Embryonic facial prominence (tissue), 1 donor: Measurements from ENCODE around the gene CLSTN2.

ENCODE experiments used
- DNase-seq: peaks from one replicate; pipeline ENCODE4 v3.0.0-alpha.2; 2016; ENCODE audit errors: extremely low spot score

CLSTN2 gene

GRCh38 chr3:140093742-140094141 is 158.8 kb downstream of the CLSTN2 start:
- peak; percentile 47 for DNase-seq

GRCh38 chr3:140094487-140094886 is 159.5 kb downstream of the CLSTN2 start:
- no peak for DNase-seq

GRCh38 chr3:140096037-140096436 is 161.1 kb downstream of the CLSTN2 start:
- no peak for DNase-seq

- DNase-seq = no peak
Observed at GRCh38 chr3:140097874-140098635, 163.1 kb downstream of the CLSTN2 start.

- DNase-seq = no peak
Observed at GRCh38 chr3:140100479-140100878, 165.5 kb downstream of the CLSTN2 start.

GRCh38 chr3:140103166-140103565 is 168.2 kb downstream of the CLSTN2 start:
- DNase-seq = no peak

GRCh38 chr3:140103986-140104645 is 169.1 kb downstream of the CLSTN2 start:
- no peak for DNase-seq

- DNase-seq = no peak
Observed at GRCh38 chr3:140113996-140114788, 179.2 kb downstream of the CLSTN2 start.

- DNase-seq = no peak
Observed at GRCh38 chr3:140114789-140115080, 179.8 kb downstream of the CLSTN2 start.

- DNase-seq = no peak
Observed at GRCh38 chr3:140117096-140117526, 182.1 kb downstream of the CLSTN2 start.

- no peak for DNase-seq
Observed at GRCh38 chr3:140122183-140122582, 187.2 kb downstream of the CLSTN2 start.

GRCh38 chr3:140128217-140128616 is 193.2 kb downstream of the CLSTN2 start:
- DNase-seq = no peak

GRCh38 chr3:140128631-140129030 is 193.6 kb downstream of the CLSTN2 start:
- no peak for DNase-seq

- DNase-seq = no peak
Observed at GRCh38 chr3:140129768-140130284, 194.8 kb downstream of the CLSTN2 start.

GRCh38 chr3:140131895-140132294 is 196.9 kb downstream of the CLSTN2 start:
- no peak for DNase-seq

- no peak for DNase-seq
Observed at GRCh38 chr3:140134231-140134965, 199.4 kb downstream of the CLSTN2 start.

- no peak for DNase-seq
Observed at GRCh38 chr3:140135461-140135860, 200.5 kb downstream of the CLSTN2 start.

GRCh38 chr3:140143367-140144069 is 208.5 kb downstream of the CLSTN2 start:
- DNase-seq = no peak

GRCh38 chr3:140145528-140145927 is 210.5 kb downstream of the CLSTN2 start:
- DNase-seq = no peak

- DNase-seq = no peak
Observed at GRCh38 chr3:140146668-140147067, 211.7 kb downstream of the CLSTN2 start.

GRCh38 chr3:140147965-140148490 is 213.0 kb downstream of the CLSTN2 start:
- DNase-seq = no peak
